GM12878 (cell line): ENCODE data around the gene CIAO1. TPM values are rescaled to one million over a fixed set of nuclear protein-coding genes. Genes with fewer than 3 reads are reported as not detected.

Source experiments
- ATAC-seq: fragments of 200-7000 bp; cut with Tn5 transposase; 3 replicates; pipeline ENCODE4 v1.9.1; 2020; ENCODE audit warnings: mild to moderate bottlenecking, moderate library complexity
- BruUV-seq: library from RNA; stranded (reverse); fragments of 400-500 nt; replicated peaks from 2 replicates; lab custom pipeline; 2021; lab: Mats Ljungman, UMichigan
- CTCF ChIA-PET: fragments of 300-600 bp; sonication (Branson Sonifier 250); formaldehyde crosslinking; extraction: SDS; loops from one replicate; lab custom pipeline; 2021; ENCODE audit warnings: inconsistent platforms; lab: Yijun Ruan, JAX
- POLR2A ChIA-PET: fragments of 350-600 bp; formaldehyde crosslinking; extraction: SDS; loops from one replicate; lab custom pipeline; 2021; ENCODE audit warnings: inconsistent platforms; lab: Charles Lee
- RAD21 ChIA-PET: fragments of 300-600 bp; sonication (Branson Sonifier 250); formaldehyde crosslinking; loops from one replicate; lab custom pipeline; 2023; ENCODE audit warnings: antibody characterized with exemption; ENCODE audit not compliant: unreplicated experiment; lab: Charles Lee
- SMC1A ChIA-PET: fragments of 300-600 bp; sonication (Branson Sonifier 250); formaldehyde crosslinking; loops from one replicate; lab custom pipeline; 2023; ENCODE audit not compliant: unreplicated experiment, uncharacterized antibody; lab: Charles Lee
- DNase-seq: peaks from one replicate; pipeline ENCODE4 v3.0.0-alpha.2; 2011; ENCODE audit warnings: low read depth, low spot score
- FAIRE-seq: peaks from 3 replicates; lab custom pipeline; 2011; peaks lifted over from hg19 to GRCh38; lab: Jason Lieb, UNC
- H2AFZ ChIP-seq: 2 replicates; pipeline ENCODE4 v1.6.0; 2011; ENCODE audit warnings: low read depth, low read length, control low read depth; ENCODE audit not compliant: control insufficient read depth
- H3K27ac ChIP-seq: 2 replicates; pipeline ENCODE4 v1.5.1; 2011; ENCODE audit warnings: control low read depth; ENCODE audit not compliant: control insufficient read depth, insufficient read depth
- H3K27me3 ChIP-seq, 2 experiments: replicated peaks in 1 of 2; 2 replicates each; pipeline versions ENCODE4 v1.6.0 to v1.6.1; 2011; ENCODE audit warnings: low read length in 1 of 2; ENCODE audit not compliant: control insufficient read depth in 2 of 2, insufficient read depth in 2 of 2
- H3K36me3 ChIP-seq, 2 experiments: 2 replicates each; pipeline ENCODE4 v1.5.1; 2011; ENCODE audit warnings: low read length in 1 of 2; ENCODE audit not compliant: control insufficient read depth in 2 of 2, insufficient read depth in 2 of 2
- H3K4me1 ChIP-seq: 2 replicates; pipeline ENCODE4 v1.6.1; 2011; ENCODE audit warnings: mild to moderate bottlenecking, low read length, moderate library complexity, mixed read lengths; ENCODE audit not compliant: control insufficient read depth, insufficient read depth
- H3K4me2 ChIP-seq: 2 replicates; pipeline ENCODE4 v1.6.0; 2011; ENCODE audit warnings: control low read depth; ENCODE audit not compliant: control insufficient read depth, insufficient read depth
- H3K4me3 ChIP-seq: fragments of 200-600 bp; sonication (generic); 2 replicates; pipeline ENCODE4 v1.5.1; 2016
- H3K79me2 ChIP-seq: 2 replicates; pipeline ENCODE4 v1.6.0; 2011; ENCODE audit warnings: low read length; ENCODE audit not compliant: control insufficient read depth, insufficient read depth
- H3K9ac ChIP-seq: 2 replicates; pipeline ENCODE4 v1.8.0; 2011; ENCODE audit warnings: low read length, control low read depth, mixed read lengths; ENCODE audit not compliant: control insufficient read depth, insufficient read depth
- H3K9me3 ChIP-seq: replicated peaks from 3 replicates; pipeline ENCODE4 v1.5.1; 2011; ENCODE audit warnings: mild to moderate bottlenecking, low read length; ENCODE audit not compliant: control insufficient read depth, insufficient read depth
- H4K20me1 ChIP-seq: 2 replicates; pipeline ENCODE4 v1.6.0; 2011; ENCODE audit not compliant: control insufficient read depth, insufficient read depth
- ATF3 ChIP-seq: IDR thresholded peaks from 2 replicates; pipeline ENCODE4 v1.6.1; 2011; ENCODE audit warnings: low read depth, mild to moderate bottlenecking, low read length, moderate library complexity, borderline replicate concordance; ENCODE audit errors: extremely low read depth
- BCL3 ChIP-seq: IDR thresholded peaks from 2 replicates; pipeline ENCODE4 v1.6.1; 2011; ENCODE audit warnings: borderline replicate concordance, low read depth, mild to moderate bottlenecking, moderate library complexity, low read length; ENCODE audit not compliant: insufficient read depth, poor library complexity, severe bottlenecking
- BRCA1 ChIP-seq: IDR thresholded peaks from 2 replicates; pipeline ENCODE4 v1.6.1; 2011; ENCODE audit warnings: low read depth, low read length, improper control_type of control experiment
- EZH2 ChIP-seq: IDR thresholded peaks from 2 replicates; pipeline ENCODE4 v1.6.1; 2012; ENCODE audit warnings: low read depth, mild to moderate bottlenecking, control low read depth, inconsistent platforms, low read length, borderline replicate concordance; ENCODE audit not compliant: control insufficient read depth
- FOXK2 ChIP-seq: fragments of 450-650 bp; IDR thresholded peaks from 2 replicates; pipeline ENCODE4 v1.6.1; 2017; ENCODE audit warnings: mild to moderate bottlenecking, moderate library complexity
- FOXM1 ChIP-seq: IDR thresholded peaks from 2 replicates; pipeline ENCODE4 v1.6.1; 2012; ENCODE audit warnings: low read depth, mild to moderate bottlenecking, inconsistent platforms, low read length, moderate library complexity
- IRF4 ChIP-seq: IDR thresholded peaks from 2 replicates; pipeline ENCODE4 v1.6.1; 2011; ENCODE audit warnings: low read depth, low read length
- KAT2A ChIP-seq: conservative IDR thresholded peaks from 2 replicates; pipeline ENCODE4 v1.6.1; 2011; ENCODE audit warnings: low read depth, low read length; ENCODE audit not compliant: control insufficient read depth
- MTA3 ChIP-seq: IDR thresholded peaks from 2 replicates; pipeline ENCODE4 v1.6.1; 2012; ENCODE audit warnings: low read length, inconsistent platforms, borderline replicate concordance
- POLR2AphosphoS5 ChIP-seq: IDR thresholded peaks from 2 replicates; pipeline ENCODE4 v1.6.1; 2011; ENCODE audit warnings: mild to moderate bottlenecking, low read length, inconsistent platforms
- RAD51 ChIP-seq: fragments of 450-650 bp; IDR thresholded peaks from 2 replicates; pipeline ENCODE4 v1.6.1; 2016; ENCODE audit warnings: moderate library complexity, mild to moderate bottlenecking, inconsistent platforms
- RCOR1 ChIP-seq: conservative IDR thresholded peaks from 2 replicates; pipeline ENCODE4 v1.6.1; 2012; ENCODE audit warnings: low read depth, low read length, improper control_type of control experiment
- SMAD1 ChIP-seq: fragments of 450-650 bp; IDR thresholded peaks from 2 replicates; pipeline ENCODE4 v1.6.1; 2018; ENCODE audit warnings: mild to moderate bottlenecking, low read depth; ENCODE audit not compliant: partially characterized antibody
- SMARCA5 ChIP-seq: fragments of 450-650 bp; IDR thresholded peaks from 2 replicates; pipeline ENCODE4 v1.6.1; 2017; ENCODE audit warnings: mild to moderate bottlenecking
- SREBF1 ChIP-seq: IDR thresholded peaks from 2 replicates; pipeline ENCODE4 v1.6.1; 2012; ENCODE audit warnings: mild to moderate bottlenecking, low read length
- TBL1XR1 ChIP-seq: IDR thresholded peaks from 2 replicates; pipeline ENCODE4 v1.6.1; 2012; ENCODE audit warnings: low read depth, low read length, improper control_type of control experiment
- USF2 ChIP-seq: IDR thresholded peaks from 2 replicates; pipeline ENCODE4 v1.6.1; 2011; ENCODE audit warnings: low read depth, low read length, improper control_type of control experiment, borderline replicate concordance
- WGBS: methylation state at CpG from one replicate; pipeline ENCODE4 v1.1.6; 2016; ENCODE audit warnings: low lambda C conversion rate; ENCODE audit not compliant: insufficient replicate concordance, insufficient coverage; ENCODE audit errors: missing lambda C conversion rate; 5-methylcytosine and 5-hydroxymethylcytosine counted together
- in situ Hi-C: fragments of 300-500 bp; cut with MboI; formaldehyde crosslinking; loops from 9 replicates; pipeline ENCODE4 v1.14.3; 2018; ENCODE audit warnings: mixed read lengths
- intact Hi-C: fragments of 100-400 bp; cut with micrococcal nuclease; formaldehyde crosslinking; loops from one replicate; pipeline ENCODE4 v1.14.2; 2022; ENCODE audit not compliant: unreplicated experiment
- polyA plus RNA-seq, 11 experiments: library from polyadenylated mRNA; depleted of rRNA in 4 of 11; unstranded in 6 of 11; stranded (reverse) in 5 of 11; fragments of >200 nt; fragmentation: Nextera tagmentation in 4 of 11; fragmentation: Illumina TruSeq in 1 of 11; extraction: Ambion mirVana in 4 of 11; extraction: Trizol in 1 of 11; gene quantifications; 1 replicate in 1 of 11; 2 replicates in 10 of 11; pipeline versions ENCODE4 v1.2.1 to v1.2.3, GENCODE V29; 2011 to 2016; ENCODE audit warnings: inconsistent platforms in 2 of 11, missing spikeins in 2 of 11, low read depth in 1 of 11
- total RNA-seq, 4 experiments: library from RNA; depleted of rRNA in 3 of 4; stranded (reverse); fragments of >200 nt in 3 of 4; fragmentation: Illumina TruSeq in 1 of 4; extraction: Trizol in 1 of 4; gene quantifications; 2 replicates each; pipeline versions ENCODE4 v1.2.1 to v1.2.3, GENCODE V29; 2013 to 2021

Gene CIAO1
- total and polyA plus RNA-seq, 10 of the 15 experiments (the other 5 are each of a cell fraction or from before 2014, with no cell fraction given) = 8.3 to 89.4 (median 63.4) TPM

- Histone ChIP-seq H3K4me1 (peaks cover 5% of the 10 kb centered on the region), H4K20me1 (no peaks in the 10 kb centered on the region), H3K79me2 (peaks cover 44% of the 10 kb centered on the region), H3K9ac (no peak overlapping the region), H3K27ac (no peak overlapping the region), H3K4me2 (no peak overlapping the region), H3K9me3 (no peaks in the 10 kb centered on the region), H3K36me3 (peaks cover 12 to 40% of the 10 kb centered on the region in 2 experiments), H3K27me3 (no peaks in the 10 kb centered on the region), H2AFZ (no peak overlapping the region), H3K4me3 (no peak overlapping the region)
- no peak for TF ChIP-seq MTA3
- no peak for TF ChIP-seq ATF3
- TF ChIP-seq IRF4 = no peak
- no peak for TF ChIP-seq RAD51
- no peak for TF ChIP-seq SMAD1
- no peak for TF ChIP-seq RCOR1
- no peak for TF ChIP-seq SMARCA5
- no peak for TF ChIP-seq FOXK2
- no peak for TF ChIP-seq POLR2AphosphoS5
- TF ChIP-seq FOXM1 = no peak
- TF ChIP-seq USF2 = no peak
- TF ChIP-seq SREBF1 = no peak
- TF ChIP-seq TBL1XR1 = no peak
- TF ChIP-seq EZH2 = no peak
- TF ChIP-seq KAT2A = no peak
- no peak for TF ChIP-seq BRCA1
- no peak for TF ChIP-seq BCL3
- ChIA-PET SMC1A (interaction anchor here (0.7 to 3.1 kb wide), 8 partner anchors 9 to 43 kb away, joined by 3 to 9 read pairs (median 4); partner anchors contain the start of gene NCAPH), POLR2A (interaction anchor here (0.6 to 0.7 kb wide), 2 partner anchors 50 to 94 kb away, joined by 3 read pairs; no protein-coding TSS in a partner anchor), RAD21 (interaction anchor here (2.0 kb wide), 2 partner anchors 21 to 43 kb away, joined by 7 to 8 read pairs; no protein-coding TSS in a partner anchor), CTCF (interaction anchor here (0.6 to 1.3 kb wide), 5 partner anchors 9 to 309 kb away, joined by 3 to 4 read pairs (median 4); no protein-coding TSS in a partner anchor)
- no peak for ATAC-seq
- BruUV-seq = no TSS peak
- 45% methylated on average over 1 of the region's 1 CpG for WGBS
- intact Hi-C loops (no loop called here), in situ Hi-C loops (no loop called here)
- no peak for FAIRE-seq
- no peak for DNase-seq
Measured at GRCh38 chr2:96301865-96302264, 35.8 kb downstream of the CIAO1 start.
